ENCODE measurements around the gene DHRS12. TPM values are rescaled to one million over a fixed set of nuclear protein-coding genes. Genes with fewer than 3 reads are reported as not detected.

The DHRS12 gene
- total and polyA plus RNA-seq, 12 donors = 5.5 to 20.6 (median 10.3) TPM

- no peak overlapping the region for H3K27ac ChIP-seq
- no peaks in the 10 kb centered on the region for H3K27me3 ChIP-seq
- H3K4me3 ChIP-seq = no peak overlapping the region
- no peak for DNase-seq
- H3K9me3 ChIP-seq = no peaks in the 10 kb centered on the region
- H3K36me3 ChIP-seq = peaks cover 0 to 24% (median 0%) of the 10 kb centered on the region in 9 donors
- peaks cover 9 to 27% (median 20%) of the 10 kb centered on the region in 9 donors for H3K4me1 ChIP-seq
- intact Hi-C loops (cut with DNase I) = no loop called here
- no peak for ATAC-seq
- 89% methylated on average over 11 of the region's 11 CpGs for WGBS, 2 donors
- no peak for TF ChIP-seq CTCF (IDR thresholded peaks at IDR 0.05)
Measured at GRCh38 chr13:51773515-51773914, 30.4 kb downstream of the DHRS12 start.

- 95 to 97% methylated on average over 6 of the region's 6 CpGs for WGBS, 2 donors
- Histone ChIP-seq H3K4me1 (peaks cover 9 to 34% (median 24%) of the 10 kb centered on the region in 9 donors), H3K9me3 (no peaks in the 10 kb centered on the region), H3K4me3 (no peak overlapping the region), H3K27ac (no peak overlapping the region), H3K36me3 (peaks cover 0 to 20% (median 0%) of the 10 kb centered on the region in 9 donors), H3K27me3 (no peaks in the 10 kb centered on the region)
- TF ChIP-seq CTCF (IDR thresholded peaks at IDR 0.05) = no peak
- intact Hi-C loops (cut with DNase I) = no loop called here
- ATAC-seq (no peak), DNase-seq (no peak)
Measured at GRCh38 chr13:51772781-51773180, 31.2 kb downstream of the DHRS12 start.

- ATAC-seq (peak in 2 of 8 donors; percentile 4 to 10), DNase-seq (no peak)
- Histone ChIP-seq H3K9me3 (no peaks in the 10 kb centered on the region), H3K4me1 (peaks cover 9 to 34% (median 24%) of the 10 kb centered on the region in 9 donors), H3K27me3 (no peaks in the 10 kb centered on the region), H3K36me3 (peaks cover 0 to 19% (median 0%) of the 10 kb centered on the region in 9 donors), H3K27ac (no peak overlapping the region), H3K4me3 (no peak overlapping the region)
- TF ChIP-seq CTCF (IDR thresholded peaks at IDR 0.05) = no peak
- 89 to 90% methylated on average over 9 of the region's 9 CpGs for WGBS, 2 donors
- intact Hi-C loops (cut with DNase I) = no loop called here
Measured at GRCh38 chr13:51772105-51772455, 31.9 kb downstream of the DHRS12 start.

GRCh38 chr13:51771418-51772104, 32.4 kb downstream of the DHRS12 start:
- ATAC-seq (peak in 5 of 8 donors; percentile 30 to 50 (median 43)), DNase-seq (no peak)
- peak in 2 of 9 donors; percentile 16 to 17 for TF ChIP-seq CTCF (IDR thresholded peaks at IDR 0.05)
- Histone ChIP-seq H3K36me3 (peaks cover 0 to 23% (median 0%) of the 10 kb centered on the region in 9 donors), H3K27me3 (no peaks in the 10 kb centered on the region), H3K27ac (peak overlapping the region in 1 of 10 donors; percentile 17), H3K4me3 (no peak overlapping the region), H3K9me3 (no peaks in the 10 kb centered on the region), H3K4me1 (peaks cover 9 to 34% (median 24%) of the 10 kb centered on the region in 9 donors)
- 82 to 86% methylated on average over 17 of the region's 17 CpGs for WGBS, 2 donors
- intact Hi-C loops (cut with DNase I) = no loop called here
